K562 (cell line): ENCODE results near the gene GLIS2. TPM values are rescaled to one million over a fixed set of nuclear protein-coding genes. Genes with fewer than 3 reads are reported as not detected.

ENCODE experiments used
- ATAC-seq: fragments of 200-7000 bp; cut with Tn5 transposase; 3 replicates; pipeline ENCODE4 v1.9.1; 2020; ENCODE audit warnings: moderate library complexity
- BruUV-seq: library from RNA; stranded (reverse); fragments of 400-500 nt; replicated peaks from 2 replicates; lab custom pipeline; 2021; lab: Mats Ljungman, UMichigan
- CTCF ChIA-PET: fragments of 300-600 bp; formaldehyde crosslinking; extraction: SDS; loops from one replicate; lab custom pipeline; 2021; ENCODE audit warnings: low intra/inter-chr PET ratio; lab: Yijun Ruan, JAX
- POLR2A ChIA-PET: fragments of 300-600, 350-650 bp; sonication (Branson Sonifier 250); formaldehyde crosslinking; extraction: SDS; loops from one replicate; lab custom pipeline; 2021; ENCODE audit warnings: antibody characterized with exemption, inconsistent platforms; lab: Yijun Ruan, JAX
- DNase-seq, 4 experiments: peaks; one replicate each; pipeline versions ENCODE4 v3.0.0 to v3.0.0-alpha.2; 2011 to 2018; ENCODE audit warnings: low spot score in 3 of 4, mixed read lengths in 3 of 4; ENCODE audit errors: extremely low read depth in 1 of 4
- FAIRE-seq: peaks from 2 replicates; lab custom pipeline; 2011; peaks lifted over from hg19 to GRCh38; lab: Jason Lieb, UNC
- H2AFZ ChIP-seq: 2 replicates; pipeline ENCODE4 v1.6.0; 2011; ENCODE audit warnings: low read depth, low read length, control low read depth, inconsistent platforms
- H3K27ac ChIP-seq: fragments of 200-600 bp; 3 replicates; pipeline ENCODE4 v1.8.0; 2011; ENCODE audit warnings: low read depth, mild to moderate bottlenecking, control low read depth, inconsistent platforms, low read length, moderate library complexity, mixed read lengths; ENCODE audit errors: extremely low read depth
- H3K27me3 ChIP-seq, 2 experiments: fragments of 300-600 bp in 1 of 2; 2 replicates in 1 of 2; 3 replicates in 1 of 2; pipeline versions ENCODE4 v1.6.0 to v1.8.0; 2011; ENCODE audit warnings: inconsistent platforms in 2 of 2, low read length in 2 of 2, mild to moderate bottlenecking in 1 of 2, mixed read lengths in 1 of 2, moderate library complexity in 1 of 2; ENCODE audit not compliant: control insufficient read depth in 2 of 2, insufficient read depth in 2 of 2
- H3K36me3 ChIP-seq: fragments of 300-600 bp; 3 replicates; pipeline ENCODE4 v1.8.0; 2011; ENCODE audit warnings: mild to moderate bottlenecking, low read length, inconsistent platforms; ENCODE audit not compliant: control insufficient read depth, insufficient read depth
- H3K4me1 ChIP-seq, 2 experiments: fragments of 200-600 bp in 1 of 2; replicated peaks in 1 of 2; 2 replicates in 1 of 2; 3 replicates in 1 of 2; pipeline versions ENCODE4 v1.5.1 to v1.8.0; 2011; ENCODE audit warnings: inconsistent platforms in 2 of 2, low read length in 2 of 2, mild to moderate bottlenecking in 1 of 2, mixed read lengths in 1 of 2, moderate library complexity in 1 of 2; ENCODE audit not compliant: control insufficient read depth in 2 of 2, insufficient read depth in 2 of 2
- H3K4me2 ChIP-seq: 2 replicates; pipeline ENCODE4 v1.6.1; 2011; ENCODE audit warnings: low read length, control low read depth, inconsistent platforms, mixed read lengths; ENCODE audit not compliant: insufficient read depth
- H3K4me3 ChIP-seq: fragments of 200-600 bp; sonication (generic), shearing (Covaris generic); 2 replicates; pipeline ENCODE4 v1.5.1; 2016; ENCODE audit warnings: control low read depth, inconsistent platforms
- H3K79me2 ChIP-seq: fragments of 200-600 bp; 3 replicates; pipeline ENCODE4 v1.8.0; 2011; ENCODE audit warnings: low read length, inconsistent platforms; ENCODE audit not compliant: control insufficient read depth, insufficient read depth
- H3K9ac ChIP-seq, 2 experiments: 2 replicates each; pipeline versions ENCODE4 v1.6.0 to v1.6.1; 2011; ENCODE audit warnings: low read depth in 2 of 2, low read length in 2 of 2, control low read depth in 1 of 2, inconsistent platforms in 1 of 2, mild to moderate bottlenecking in 1 of 2, mixed read lengths in 1 of 2; ENCODE audit not compliant: insufficient read depth in 1 of 2
- H3K9me1 ChIP-seq: one replicate; pipeline ENCODE4 v1.6.0; 2011; ENCODE audit warnings: inconsistent platforms, mild to moderate bottlenecking, low read length, moderate library complexity; ENCODE audit not compliant: control insufficient read depth, insufficient read depth
- H3K9me3 ChIP-seq: replicated peaks from 2 replicates; pipeline ENCODE4 v1.5.1; 2011; ENCODE audit warnings: low read depth, low read length, inconsistent platforms; ENCODE audit not compliant: control insufficient read depth, insufficient read depth
- H4K20me1 ChIP-seq: replicated peaks from 2 replicates; pipeline ENCODE4 v1.6.1; 2011; ENCODE audit warnings: low read length, inconsistent platforms, mixed read lengths; ENCODE audit not compliant: control insufficient read depth, insufficient read depth
- MBD2 ChIP-seq: sonication (generic); IDR thresholded peaks from 2 replicates; pipeline ENCODE4 v1.6.1; 2016; ENCODE audit warnings: low read depth, borderline replicate concordance
- NELFE ChIP-seq: IDR thresholded peaks from 2 replicates; pipeline ENCODE4 v1.6.1; 2011; ENCODE audit warnings: mild to moderate bottlenecking; ENCODE audit not compliant: insufficient read depth, insufficient read length
- NR0B1 ChIP-seq: fragments of 450-650 bp; IDR thresholded peaks from one replicate; pipeline ENCODE4 v1.6.1; 2018; ENCODE audit warnings: mild to moderate bottlenecking, moderate library complexity; ENCODE audit not compliant: partially characterized antibody
- RBM17 ChIP-seq: fragments of 200-400 bp; formaldehyde crosslinking; IDR thresholded peaks from 2 replicates; pipeline ENCODE4 v1.6.1; 2017; ENCODE audit warnings: low read depth, mild to moderate bottlenecking, low read length, borderline replicate concordance
- SIN3B ChIP-seq: fragments of 450-650 bp; IDR thresholded peaks from 2 replicates; pipeline ENCODE4 v1.6.1; 2017; ENCODE audit warnings: low read depth, mild to moderate bottlenecking, moderate library complexity
- TRIM28 ChIP-seq: fragments of 450-650 bp; IDR thresholded peaks from 2 replicates; pipeline ENCODE4 v1.6.1; 2017
- ZNF174 ChIP-seq: fragments of 250-450 bp; sonication (Bioruptor Pico); IDR thresholded peaks from 2 replicates; pipeline ENCODE4 v1.4.0; 2020; ENCODE audit warnings: mild to moderate bottlenecking
- WGBS: fragments of 100-300 bp; shearing (Covaris generic); methylation state at CpG from one replicate; pipeline ENCODE4 v1.1.6; 2016; ENCODE audit warnings: low coverage, mixed read lengths; ENCODE audit not compliant: insufficient coverage; ENCODE audit errors: missing lambda C conversion rate; 5-methylcytosine and 5-hydroxymethylcytosine counted together
- in situ Hi-C: fragments of 300-500 bp; cut with MboI; formaldehyde crosslinking; loops from 4 replicates; pipeline ENCODE4 v1.15.0; 2018; ENCODE audit warnings: inconsistent platforms, mixed read lengths
- intact Hi-C: fragments of 100-400 bp; cut with micrococcal nuclease; formaldehyde crosslinking; loops from 2 replicates; pipeline ENCODE4 v1.14.2; 2022
- polyA plus RNA-seq, 8 experiments: library from polyadenylated mRNA; depleted of rRNA in 4 of 8; stranded (reverse) in 5 of 8; unstranded in 3 of 8; fragments of >200 nt; fragmentation: Nextera tagmentation in 2 of 8; fragmentation: Illumina TruSeq in 1 of 8; extraction: Ambion mirVana in 2 of 8; extraction: Trizol in 1 of 8; gene quantifications; 2 replicates each; pipeline versions ENCODE4 v1.2.1 to v1.2.3, GENCODE V29; 2011 to 2014; ENCODE audit warnings: inconsistent platforms in 1 of 8, missing spikeins in 1 of 8
- total RNA-seq, 7 experiments: library from RNA; depleted of rRNA in 6 of 7; stranded (reverse); fragments of >200 nt in 6 of 7; fragmentation: Illumina TruSeq in 2 of 7; extraction: Trizol in 2 of 7; gene quantifications; 2 replicates each; pipeline versions ENCODE4 v1.2.1 to v1.2.3, GENCODE V29; 2011 to 2021; ENCODE audit warnings: low replicate concordance in 1 of 7
- TF ChIP-seq, protein P1 (sequence below): fragments of 250-450 bp; sonication (Bioruptor Pico); IDR thresholded peaks from 2 replicates; pipeline ENCODE4 v1.4.0; 2020; ENCODE audit warnings: mild to moderate bottlenecking, moderate library complexity, borderline replicate concordance

The GLIS2 gene
- total and polyA plus RNA-seq, 9 of the 15 experiments (the other 6 are each of a cell fraction or from before 2014, with no cell fraction given) = 0.10 to 9.0 (median 0.57) TPM

- Histone ChIP-seq H3K27ac (0 out of 3 replicates have a peak overlapping the region, but pooled peaks have one; percentile 13), H3K79me2 (peaks cover 89% of the 10 kb centered on the region), H3K9ac (no peak overlapping the region), H3K9me1 (no peaks in the 10 kb centered on the region), H3K27me3 (no peaks in the 10 kb centered on the region), H2AFZ (no peak overlapping the region), H3K4me1 (peaks cover 17 to 43% of the 10 kb centered on the region in 2 experiments; a peak in 4 of 5 replicates), H4K20me1 (peaks cover 13% of the 10 kb centered on the region), H3K4me3 (no peak overlapping the region), H3K9me3 (peaks cover 9% of the 10 kb centered on the region; the same call in 1 of the 2 replicates), H3K36me3 (peaks cover 76% of the 10 kb centered on the region; the same call in 2 of the 3 replicates), H3K4me2 (no peak overlapping the region)
- in situ Hi-C loops (loop anchor here (5.0 kb wide), 1 partner anchor 73 kb away; the partner anchor contains the start of gene TFAP4), intact Hi-C loops (no loop called here)
- WGBS = 96% methylated on average over 23 of the region's 26 CpGs
- ATAC-seq (no peak), DNase-seq (no peak), FAIRE-seq (no peak)
- CTCF ChIA-PET = no interaction called here
- no TSS peak for BruUV-seq
- no peak for TF ChIP-seq MBD2
- no peak for TF ChIP-seq TRIM28
- no peak for TF ChIP-seq NR0B1
- TF ChIP-seq ZNF174 (CRISPR knock-in tag) = no peak
- TF ChIP-seq NELFE = no peak
- TF ChIP-seq, protein P1, sequence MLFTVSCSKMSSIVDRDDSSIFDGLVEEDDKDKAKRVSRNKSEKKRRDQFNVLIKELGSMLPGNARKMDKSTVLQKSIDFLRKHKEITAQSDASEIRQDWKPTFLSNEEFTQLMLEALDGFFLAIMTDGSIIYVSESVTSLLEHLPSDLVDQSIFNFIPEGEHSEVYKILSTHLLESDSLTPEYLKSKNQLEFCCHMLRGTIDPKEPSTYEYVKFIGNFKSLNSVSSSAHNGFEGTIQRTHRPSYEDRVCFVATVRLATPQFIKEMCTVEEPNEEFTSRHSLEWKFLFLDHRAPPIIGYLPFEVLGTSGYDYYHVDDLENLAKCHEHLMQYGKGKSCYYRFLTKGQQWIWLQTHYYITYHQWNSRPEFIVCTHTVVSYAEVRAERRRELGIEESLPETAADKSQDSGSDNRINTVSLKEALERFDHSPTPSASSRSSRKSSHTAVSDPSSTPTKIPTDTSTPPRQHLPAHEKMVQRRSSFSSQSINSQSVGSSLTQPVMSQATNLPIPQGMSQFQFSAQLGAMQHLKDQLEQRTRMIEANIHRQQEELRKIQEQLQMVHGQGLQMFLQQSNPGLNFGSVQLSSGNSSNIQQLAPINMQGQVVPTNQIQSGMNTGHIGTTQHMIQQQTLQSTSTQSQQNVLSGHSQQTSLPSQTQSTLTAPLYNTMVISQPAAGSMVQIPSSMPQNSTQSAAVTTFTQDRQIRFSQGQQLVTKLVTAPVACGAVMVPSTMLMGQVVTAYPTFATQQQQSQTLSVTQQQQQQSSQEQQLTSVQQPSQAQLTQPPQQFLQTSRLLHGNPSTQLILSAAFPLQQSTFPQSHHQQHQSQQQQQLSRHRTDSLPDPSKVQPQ = no peak
- TF ChIP-seq SIN3B = no peak
- TF ChIP-seq RBM17 = no peak
- POLR2A ChIA-PET = interaction anchor here (1.0 to 1.7 kb wide), 4 partner anchors 10 to 37 kb away, joined by 3 to 5 read pairs (median 4); partner anchors contain the start of gene VASN
Observed at GRCh38 chr16:4344983-4345835, 29.3 kb downstream of the GLIS2 start.
